IPS DF 19.7 (cell line): ENCODE measurements around the gene DUSP11.
"Not testable (repeated sequence)": the region's sequence is repeated elsewhere in the genome, so short reads cannot be mapped to it uniquely, and the experiment has no call there.

Experiments used
- DNase-seq: peaks from one replicate; pipeline ENCODE4 v3.0.0-alpha.2; 2013; ENCODE audit warnings: low read depth, low spot score

DUSP11 gene

DNA sequence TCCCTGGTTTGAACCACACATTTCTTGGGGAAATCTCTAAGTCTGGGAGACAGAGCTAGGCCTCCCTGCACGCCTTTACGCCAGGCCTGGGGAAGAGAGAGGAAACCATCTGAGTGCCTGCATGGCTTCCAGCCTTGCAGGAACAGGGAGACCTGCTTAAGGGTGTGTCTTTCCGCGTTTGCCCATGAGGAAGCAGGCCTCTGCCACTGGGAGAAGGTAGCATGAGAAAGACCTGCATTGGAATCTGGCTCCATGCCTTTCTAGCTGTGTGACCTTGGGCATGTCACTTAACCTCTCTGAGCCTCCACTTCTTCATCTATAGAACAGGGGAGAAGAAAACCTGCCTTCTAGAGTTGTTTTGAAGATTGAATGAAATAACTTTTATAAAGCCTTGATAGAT is 62.2 kb downstream of the DUSP11 start:
- DNase-seq = not testable (repeated sequence)

DNA sequence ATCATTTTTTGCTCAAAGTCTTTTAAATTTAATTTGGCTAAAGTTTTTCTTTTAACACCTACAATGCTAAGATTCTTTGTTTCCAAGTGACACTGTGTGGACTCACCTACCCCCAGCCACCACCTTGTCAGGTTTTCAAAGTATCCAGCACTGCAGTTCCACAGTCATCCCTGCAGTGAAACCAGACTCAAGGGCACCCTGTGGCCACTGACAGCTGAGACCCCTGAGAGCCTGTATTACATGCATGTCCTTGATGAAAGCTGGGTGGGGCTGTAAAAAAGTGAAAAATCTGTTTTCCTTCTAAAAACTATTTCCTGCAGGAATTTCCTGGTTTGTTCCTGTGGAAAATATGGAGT is 62.7 kb downstream of the DUSP11 start:
- DNase-seq = no peak

DNA sequence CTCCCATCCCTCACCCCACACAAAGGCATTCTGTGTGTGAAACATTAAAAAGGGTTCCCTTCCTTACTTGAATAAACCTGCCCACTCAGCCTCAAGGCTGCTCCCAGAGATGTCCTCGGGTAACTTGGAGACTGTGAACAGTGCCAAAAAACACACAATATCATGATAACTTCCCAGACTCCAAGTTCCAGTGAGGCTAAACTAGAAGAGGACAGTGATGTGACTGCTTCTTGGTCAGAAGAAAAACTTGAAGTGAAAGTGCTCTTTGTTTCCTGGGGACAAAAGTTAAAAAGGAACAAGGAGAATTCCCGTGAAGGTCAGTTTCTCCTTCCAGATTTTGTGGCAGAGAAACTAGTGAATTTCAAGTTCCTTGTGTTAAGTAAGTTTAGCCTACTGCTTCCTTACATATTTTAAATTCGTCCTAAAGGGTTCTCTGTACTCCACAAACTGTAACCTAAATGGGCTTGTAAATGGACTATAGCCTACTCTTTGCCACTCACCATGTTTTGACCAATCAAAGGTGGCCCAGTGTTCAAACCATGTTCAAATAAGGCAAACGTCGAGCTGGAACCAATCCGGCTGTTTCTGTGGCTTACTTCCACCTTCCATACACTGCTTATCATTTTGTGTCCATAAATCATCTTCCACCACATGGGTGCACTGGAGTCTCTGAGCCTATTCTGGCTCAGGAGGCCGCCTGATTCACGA is 63.2 kb downstream of the DUSP11 start:
- DNase-seq = no peak

DNA sequence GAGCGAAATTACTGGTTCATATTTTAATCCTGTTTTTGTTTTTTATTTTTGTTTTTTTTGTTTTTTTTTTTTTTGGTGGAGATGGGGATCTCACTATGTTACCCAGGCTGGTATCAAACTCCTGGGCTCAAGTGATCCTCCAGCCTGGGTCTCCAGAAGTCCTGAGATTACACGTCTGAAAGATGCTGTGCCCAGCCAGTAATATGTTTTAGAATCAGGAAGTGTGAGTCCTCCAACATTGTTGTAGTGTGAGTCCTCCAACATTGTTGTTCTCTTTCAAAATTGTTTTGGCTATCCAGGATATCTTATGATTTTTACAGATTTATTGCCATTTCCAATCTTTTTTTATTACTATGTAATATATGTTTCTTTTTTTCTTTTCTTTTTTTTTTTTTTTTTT is 65.8 kb downstream of the DUSP11 start:
- DNase-seq = no peak
